ENCODE data around the gene NGB. TPM values are rescaled to one million over a fixed set of nuclear protein-coding genes. Genes with fewer than 3 reads are reported as not detected.

Gene NGB
- total and polyA plus RNA-seq, 2 donors (not counting 3 experiments of a cell fraction or from before 2014, with no cell fraction given), result not detected

- TF ChIP-seq CTCF (IDR thresholded peaks at IDR 0.05; ENCODE audit: extremely low read depth in 1 of 2, insufficient read depth in 1 of 2, low read depth in 1 of 2, low read length in 2 of 2), result no peak
- TF ChIP-seq POLR2AphosphoS5 (IDR thresholded peaks at IDR 0.05; ENCODE audit: insufficient read depth, low read depth, low read length), result no peak
- no peak for TF ChIP-seq FOS (IDR thresholded peaks at IDR 0.05; ENCODE audit: borderline replicate concordance, insufficient read depth, low read length)
- TF ChIP-seq POLR2A (IDR thresholded peaks at IDR 0.05; ENCODE audit: low read depth, low read length), result no peak
- TF ChIP-seq MYC (IDR thresholded peaks at IDR 0.05; ENCODE audit: low read depth, low read length), result no peak
- no peak for TF ChIP-seq JUN (IDR thresholded peaks at IDR 0.05; ENCODE audit: borderline replicate concordance, insufficient read depth, insufficient read length, low read depth)
- no peak for TF ChIP-seq EZH2 (IDR thresholded peaks at IDR 0.05; ENCODE audit: borderline replicate concordance, low read depth, low read length, severe bottlenecking)
- TF ChIP-seq GATA2 (IDR thresholded peaks at IDR 0.05; ENCODE audit: insufficient read depth, insufficient read length, low read depth, low read length), result no peak
- TF ChIP-seq MAX (IDR thresholded peaks at IDR 0.05; ENCODE audit: insufficient read depth, insufficient read length), result no peak
- POLR2A ChIA-PET, result no interaction called here
- intact Hi-C loops (cut with micrococcal nuclease), result no loop called here
- FAIRE-seq (no peak), DNase-seq (ENCODE audit: low read depth, low spot score) (no peak)
- no peaks in the 10 kb centered on the region for H3K79me2 ChIP-seq (ENCODE audit: control insufficient read depth, insufficient read depth, low read length)
- no peaks in the 10 kb centered on the region for H3K27me3 ChIP-seq (ENCODE audit: control insufficient read depth in 2 of 2, insufficient read depth in 2 of 2, low read length in 2 of 2)
- H3K36me3 ChIP-seq (ENCODE audit: control insufficient read depth in 2 of 2, extremely low read depth in 1 of 2, insufficient read depth in 2 of 2, low read length in 2 of 2), result no peaks in the 10 kb centered on the region
- H4K20me1 ChIP-seq (replicated peaks; ENCODE audit: control insufficient read depth, extremely low read depth, insufficient read depth, low read length), result no peaks in the 10 kb centered on the region
- H3K9ac ChIP-seq (replicated peaks; ENCODE audit: extremely low read depth, insufficient read depth, low read length), result no peak overlapping the region
- no peaks in the 10 kb centered on the region for H3K9me3 ChIP-seq (replicated peaks; ENCODE audit: control insufficient read depth, insufficient read depth, low read length)
- H3K4me1 ChIP-seq (ENCODE audit: control insufficient read depth, extremely low read depth, insufficient read depth, low read length), result no peaks in the 10 kb centered on the region
- H2AFZ ChIP-seq (ENCODE audit: low read depth, low read length), result no peak overlapping the region
- H3K9me1 ChIP-seq (replicated peaks; ENCODE audit: control insufficient read depth, extremely low read depth, insufficient read depth, low read length), result no peaks in the 10 kb centered on the region
- H3K27ac ChIP-seq (ENCODE audit: insufficient read depth, low read depth, low read length), result no peak overlapping the region
- dilution Hi-C loops (cut with MboI; ENCODE audit: extremely low pct_ligation_motif_present, low sequenced_read_pairs), result no loop called here
- no peak overlapping the region for H3K4me2 ChIP-seq (ENCODE audit: insufficient read depth, low read length)
- no TSS peak for BruUV-seq (replicated peaks)
- CTCF ChIA-PET, result no interaction called here
- no peak overlapping the region for H3K4me3 ChIP-seq (replicated peaks in 1 of 3; ENCODE audit: insufficient read depth in 1 of 3, low read depth in 1 of 3, low read length in 3 of 3)
Measured at GRCh38 chr14:77260631-77261030, 10.4 kb downstream of the NGB start.
